ENCODE data around the gene NOL4L.

NOL4L gene

DNA sequence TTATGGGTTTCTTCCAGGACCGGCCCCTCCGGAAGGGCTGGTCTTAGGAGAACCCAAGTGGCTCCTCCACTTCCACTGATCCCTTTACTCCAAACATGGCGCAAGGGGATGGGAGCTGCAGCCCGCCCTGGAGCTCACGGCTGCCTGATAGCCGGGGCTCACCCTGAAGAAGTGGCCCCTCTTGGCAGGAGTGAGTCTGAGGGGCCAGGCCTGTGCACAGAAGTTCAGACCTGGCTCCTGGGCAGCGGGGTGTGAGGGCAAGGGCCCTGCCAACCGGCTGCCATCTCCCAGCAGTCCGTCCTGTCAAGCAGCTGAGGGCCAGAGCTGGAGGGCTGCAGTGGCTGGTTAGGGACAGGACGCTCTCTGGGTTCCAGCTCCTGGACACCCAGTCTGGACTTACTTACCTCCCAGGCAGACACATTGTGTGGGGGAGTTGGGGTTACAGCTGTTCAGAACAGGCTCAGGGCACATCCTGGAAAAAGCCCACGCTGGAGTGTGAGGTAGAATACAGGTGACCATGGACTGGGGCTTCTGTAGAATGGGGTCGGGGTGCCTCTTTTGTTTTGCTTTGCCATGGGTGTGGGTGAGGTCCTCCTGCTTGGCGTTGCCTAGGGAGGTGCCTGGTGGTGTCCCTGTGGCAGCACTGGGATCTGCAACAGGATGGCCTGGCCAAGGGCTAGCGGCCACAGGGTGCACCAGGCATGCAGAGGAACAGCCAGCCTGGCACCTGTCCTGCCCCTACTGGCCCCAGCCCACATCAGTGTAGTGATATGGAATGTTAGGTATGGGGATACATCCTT lies 138.6 kb downstream of the NOL4L start:
- Mint-ChIP-seq H3K4me1 (ENCODE audit: low read depth in 2 of 2) (peaks cover 16 to 41% of the 10 kb centered on the region in 2 donors), H3K9me3 (no peaks in the 10 kb centered on the region), H3K4me3 (no peak overlapping the region), H3K27ac (peak overlapping the region; percentile 63 to 91), H3K27me3 (no peaks in the 10 kb centered on the region), H3K36me3 (ENCODE audit: insufficient read depth) (peaks cover 50% of the 10 kb centered on the region)
- ATAC-seq (replicated peaks) (no peak), DNase-seq (no peak)

DNA sequence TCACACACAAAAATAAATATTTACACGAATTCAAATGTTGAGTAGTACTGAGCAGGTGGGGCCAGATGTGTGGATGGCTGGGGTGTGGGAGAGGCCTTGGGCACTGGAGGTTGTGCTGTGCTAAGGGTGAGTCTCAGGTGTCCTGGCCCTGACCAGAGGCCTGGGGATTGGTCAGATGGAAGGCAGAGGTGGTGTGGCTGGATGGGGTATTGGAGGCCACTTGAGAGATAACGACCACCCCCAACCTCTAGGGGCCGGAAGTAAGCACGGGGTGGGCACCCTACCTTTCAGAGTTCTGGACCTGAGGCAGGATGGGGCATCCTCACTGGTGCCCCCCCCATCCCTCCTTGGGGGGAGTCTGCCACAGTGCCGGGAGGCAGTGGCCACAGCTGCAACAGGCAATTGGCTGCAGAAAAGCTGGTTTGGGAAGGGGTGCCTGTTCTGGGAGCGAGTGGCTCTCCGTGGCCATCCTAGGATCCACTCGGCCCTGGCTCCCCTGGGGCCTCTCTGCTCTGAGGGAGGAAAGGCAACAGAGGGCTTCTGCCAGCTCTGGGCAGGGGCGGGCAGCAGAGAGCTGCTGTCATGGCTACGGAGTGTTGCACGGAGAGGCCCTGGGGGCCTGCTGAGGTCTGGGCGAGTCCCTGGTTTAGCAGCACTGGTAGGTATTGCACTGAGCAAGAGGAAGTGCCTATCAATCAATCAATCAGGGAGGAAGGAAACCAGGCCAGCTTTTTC lies 139.4 kb downstream of the NOL4L start:
- ATAC-seq (replicated peaks): peak; percentile 61
- H3K9me3 Mint-ChIP-seq: no peaks in the 10 kb centered on the region

DNA sequence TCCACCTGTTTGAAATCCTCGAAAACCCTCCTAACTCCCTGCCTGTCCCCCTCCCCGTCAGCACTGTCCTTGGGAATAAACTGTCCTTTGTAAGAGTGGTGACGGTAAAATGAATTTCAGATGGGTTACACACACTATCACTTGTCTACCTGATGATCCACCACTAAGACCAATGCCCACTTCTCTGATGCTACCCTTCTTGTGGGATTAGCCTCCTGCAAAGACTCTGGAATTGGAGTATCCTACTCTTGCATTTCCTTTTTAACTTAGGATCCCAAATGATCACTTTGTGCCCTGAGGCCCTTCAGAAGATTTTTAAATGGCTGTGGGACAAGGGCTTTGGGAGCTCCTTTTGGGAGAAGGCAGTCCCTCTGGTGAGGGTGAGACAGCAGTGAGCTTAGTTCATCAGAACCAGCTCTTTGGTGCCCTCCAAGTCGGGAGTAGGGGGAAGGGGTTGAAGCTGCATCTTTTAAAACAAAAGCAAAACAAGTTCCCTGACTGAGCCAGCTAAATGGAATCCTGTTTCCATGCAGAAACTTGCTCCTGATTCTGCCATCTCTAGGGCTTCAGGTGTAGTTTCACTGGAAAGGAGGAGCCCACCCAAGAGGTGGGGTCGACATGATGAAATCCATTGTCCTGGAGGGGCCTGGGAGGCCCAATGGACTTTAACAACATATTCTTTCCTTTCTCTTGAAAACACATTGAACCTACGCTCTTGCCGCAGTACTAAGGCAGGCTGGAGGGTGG lies 140.5 kb downstream of the NOL4L start:
- ATAC-seq (replicated peaks) (no peak), DNase-seq (no peak)
- peak overlapping the region; percentile 63 to 76 for H3K27ac Mint-ChIP-seq
- H3K4me1 Mint-ChIP-seq (ENCODE audit: low read depth in 2 of 2): peaks cover 21 to 39% of the 10 kb centered on the region in 2 donors
- H3K9me3 Mint-ChIP-seq: no peaks in the 10 kb centered on the region
- no peaks in the 10 kb centered on the region for H3K27me3 Mint-ChIP-seq
- H3K36me3 Mint-ChIP-seq (ENCODE audit: insufficient read depth): peaks cover 45% of the 10 kb centered on the region
- H3K4me3 Mint-ChIP-seq: no peak overlapping the region

More for the DNA sequence above, 139.4 kb downstream of the NOL4L start:
- H3K27me3 Mint-ChIP-seq: no peaks in the 10 kb centered on the region
- peaks cover 16 to 36% of the 10 kb centered on the region in 2 donors for H3K4me1 Mint-ChIP-seq (ENCODE audit: low read depth in 2 of 2)
- no peak for DNase-seq
- H3K4me3 Mint-ChIP-seq: no peak overlapping the region
- peaks cover 45% of the 10 kb centered on the region for H3K36me3 Mint-ChIP-seq (ENCODE audit: insufficient read depth)
- H3K27ac Mint-ChIP-seq: peak overlapping the region; percentile 63 to 76

DNA sequence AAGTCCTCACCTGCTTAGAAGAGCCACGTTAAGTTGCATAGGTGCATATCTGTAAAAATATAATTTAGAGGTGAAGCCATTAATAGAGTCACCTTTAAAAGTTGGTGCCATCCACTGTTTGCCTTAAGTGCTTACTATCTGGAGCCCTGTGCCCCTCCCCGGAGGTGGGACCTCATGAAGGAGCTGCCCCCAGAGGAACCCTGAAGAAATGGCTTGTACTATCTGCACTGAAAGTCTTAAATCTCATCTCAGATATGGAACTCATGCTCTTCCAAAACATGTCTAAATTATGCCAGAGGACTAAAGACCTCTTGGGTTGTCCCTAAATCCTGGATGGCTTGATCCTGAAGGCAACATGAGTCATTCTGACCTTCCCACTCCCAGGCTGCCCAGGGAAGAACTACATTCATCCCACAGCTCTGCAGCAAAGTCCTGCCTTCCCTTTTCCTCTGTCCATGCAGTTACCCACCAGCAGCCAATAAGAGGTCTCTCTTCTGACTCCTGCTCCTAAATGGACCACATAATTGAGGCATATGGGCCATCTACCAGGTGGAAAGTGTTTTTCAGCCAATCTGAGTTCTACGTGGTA lies 141.7 kb downstream of the NOL4L start:
- H3K4me1 Mint-ChIP-seq (ENCODE audit: low read depth in 2 of 2): peaks cover 17 to 37% of the 10 kb centered on the region in 2 donors
- peak; percentile 54 for ATAC-seq (replicated peaks)
- no peaks in the 10 kb centered on the region for H3K9me3 Mint-ChIP-seq
- H3K36me3 Mint-ChIP-seq (ENCODE audit: insufficient read depth): peaks cover 47% of the 10 kb centered on the region
- H3K4me3 Mint-ChIP-seq: no peak overlapping the region
- H3K27me3 Mint-ChIP-seq: no peaks in the 10 kb centered on the region
- H3K27ac Mint-ChIP-seq: peak overlapping the region; percentile 12 to 76
- DNase-seq: no peak

DNA sequence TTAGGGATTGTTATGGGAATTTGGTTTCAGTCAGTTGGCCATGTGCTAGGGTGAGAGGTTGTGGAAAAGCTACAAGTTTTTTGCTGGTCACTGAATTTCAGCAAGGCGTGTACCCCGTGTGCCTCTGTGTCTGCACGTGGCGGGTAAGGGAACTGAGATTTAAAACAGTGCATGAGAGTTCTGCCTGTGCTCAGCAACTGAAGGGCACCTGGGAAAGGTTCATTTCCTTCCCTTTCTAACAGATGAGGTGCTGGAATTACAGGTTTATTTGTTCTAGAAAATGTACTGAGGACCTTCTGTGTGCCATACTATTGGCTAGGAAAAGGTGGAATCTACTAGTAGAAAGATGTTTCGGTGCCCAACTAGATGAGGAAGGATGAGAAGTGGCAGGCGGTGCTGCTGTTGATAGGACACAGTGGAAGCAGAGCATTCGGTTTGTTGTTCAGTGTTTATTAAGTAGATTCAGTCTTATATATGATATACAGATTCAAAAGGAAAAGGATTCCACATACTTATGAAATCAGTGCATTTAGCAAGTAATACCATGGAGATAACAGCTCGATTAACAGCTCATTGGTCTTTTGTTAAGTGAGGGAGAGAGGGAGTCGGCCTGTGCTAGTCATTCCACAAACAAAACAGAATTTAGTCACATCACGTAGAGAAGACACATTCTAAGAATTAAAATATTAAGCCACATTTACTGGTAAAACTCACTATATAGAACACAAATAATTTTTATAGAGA lies 142.3 kb downstream of the NOL4L start:
- no peaks in the 10 kb centered on the region for H3K9me3 Mint-ChIP-seq
- DNase-seq (no peak), ATAC-seq (replicated peaks) (no peak)
- no peak overlapping the region for H3K4me3 Mint-ChIP-seq
- H3K36me3 Mint-ChIP-seq (ENCODE audit: insufficient read depth): peaks cover 49% of the 10 kb centered on the region
- H3K27ac Mint-ChIP-seq: peak overlapping the region; percentile 12 to 76
- H3K27me3 Mint-ChIP-seq: no peaks in the 10 kb centered on the region
- peaks cover 17 to 40% of the 10 kb centered on the region in 2 donors for H3K4me1 Mint-ChIP-seq (ENCODE audit: low read depth in 2 of 2)

DNA sequence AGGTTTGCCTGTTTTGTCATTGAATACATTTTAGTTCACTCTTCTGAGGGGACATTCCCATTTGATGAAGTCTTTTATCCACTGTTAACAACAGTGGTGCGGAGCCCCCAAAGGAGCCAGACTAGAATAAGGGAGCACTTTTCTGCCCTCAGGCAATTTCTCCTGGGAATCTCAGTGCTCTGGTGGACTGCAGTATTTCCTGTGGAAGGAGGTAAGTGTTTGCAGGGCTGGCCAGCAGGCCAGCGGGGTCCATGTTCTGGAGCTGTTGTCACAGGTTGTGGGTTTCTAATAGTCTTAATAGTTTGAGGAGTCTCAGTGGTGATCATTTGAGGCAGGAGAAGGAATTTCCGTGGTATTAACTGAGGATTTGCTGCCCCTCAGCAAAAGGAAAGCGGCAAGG lies 143.5 kb downstream of the NOL4L start:
- DNase-seq: no peak
- ATAC-seq (replicated peaks): no peak
- H3K27ac Mint-ChIP-seq: peak overlapping the region in 1 of 2 donors; percentile 63
- H3K27me3 Mint-ChIP-seq: no peaks in the 10 kb centered on the region
- H3K9me3 Mint-ChIP-seq: no peaks in the 10 kb centered on the region
- H3K36me3 Mint-ChIP-seq (ENCODE audit: insufficient read depth): peaks cover 43% of the 10 kb centered on the region
- H3K4me1 Mint-ChIP-seq (ENCODE audit: low read depth in 2 of 2): peaks cover 14 to 40% of the 10 kb centered on the region in 2 donors
- H3K4me3 Mint-ChIP-seq: no peak overlapping the region

DNA sequence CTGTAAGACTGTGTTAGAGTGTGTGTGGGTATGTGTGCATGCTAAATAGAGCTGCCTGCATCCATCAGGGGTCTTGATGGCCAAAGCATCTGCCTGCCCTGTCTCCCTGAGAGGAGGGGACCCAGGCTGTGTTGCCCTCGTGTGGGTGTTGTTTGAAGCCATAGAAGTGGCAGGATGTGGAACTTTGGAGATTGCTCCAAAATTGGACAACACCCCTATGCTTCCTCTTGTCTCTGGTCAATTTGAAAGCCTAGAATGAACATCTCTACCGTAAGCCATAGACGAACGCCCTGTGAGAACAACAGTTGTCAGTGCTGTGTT lies 144.4 kb downstream of the NOL4L start:
- ATAC-seq (replicated peaks) (no peak), DNase-seq (no peak)
- H3K27ac Mint-ChIP-seq: peak overlapping the region; percentile 17 to 88
- H3K4me1 Mint-ChIP-seq (ENCODE audit: low read depth in 2 of 2): peaks cover 14 to 37% of the 10 kb centered on the region in 2 donors
- no peaks in the 10 kb centered on the region for H3K9me3 Mint-ChIP-seq
- H3K27me3 Mint-ChIP-seq: no peaks in the 10 kb centered on the region
- peaks cover 45% of the 10 kb centered on the region for H3K36me3 Mint-ChIP-seq (ENCODE audit: insufficient read depth)
- H3K4me3 Mint-ChIP-seq: no peak overlapping the region

DNA sequence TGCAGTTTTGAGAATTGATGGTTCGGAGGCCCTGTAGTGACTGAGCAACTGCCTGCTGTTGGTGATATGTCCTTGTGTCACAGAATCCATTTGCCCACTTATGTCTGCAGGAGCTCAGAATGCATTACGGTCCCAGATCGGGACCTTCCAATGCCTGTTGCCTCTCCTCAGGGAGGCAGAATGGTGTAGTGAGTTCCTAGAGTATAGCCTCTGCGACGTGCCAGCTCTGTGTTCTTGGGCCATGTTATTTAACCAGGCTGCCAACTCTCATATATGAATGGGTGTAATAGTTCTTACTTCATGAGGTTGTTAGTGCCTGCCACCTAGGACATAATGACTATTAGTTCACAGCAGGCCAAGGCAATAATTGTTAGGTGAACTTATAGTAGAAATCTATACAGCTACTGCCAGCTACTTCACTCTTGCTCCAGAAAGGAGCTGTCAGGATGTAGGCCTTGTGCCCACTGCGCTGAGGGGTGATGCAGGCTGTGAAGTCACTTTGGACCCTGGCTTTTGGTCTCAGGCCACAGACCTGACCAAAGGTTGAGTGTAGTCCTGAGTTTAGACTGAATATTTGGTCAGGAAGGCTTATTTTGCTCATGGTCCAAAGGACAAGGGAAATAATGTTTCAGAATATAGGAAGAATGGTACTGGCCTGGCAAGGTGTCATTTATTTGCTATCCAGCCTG lies 144.9 kb downstream of the NOL4L start:
- peaks cover 10 to 32% of the 10 kb centered on the region in 2 donors for H3K4me1 Mint-ChIP-seq (ENCODE audit: low read depth in 2 of 2)
- no peak overlapping the region for H3K4me3 Mint-ChIP-seq
- no peaks in the 10 kb centered on the region for H3K27me3 Mint-ChIP-seq
- H3K9me3 Mint-ChIP-seq: no peaks in the 10 kb centered on the region
- peaks cover 43% of the 10 kb centered on the region for H3K36me3 Mint-ChIP-seq (ENCODE audit: insufficient read depth)
- no peak for ATAC-seq (replicated peaks)
- DNase-seq: no peak
- H3K27ac Mint-ChIP-seq: peak overlapping the region; percentile 17 to 88

DNA sequence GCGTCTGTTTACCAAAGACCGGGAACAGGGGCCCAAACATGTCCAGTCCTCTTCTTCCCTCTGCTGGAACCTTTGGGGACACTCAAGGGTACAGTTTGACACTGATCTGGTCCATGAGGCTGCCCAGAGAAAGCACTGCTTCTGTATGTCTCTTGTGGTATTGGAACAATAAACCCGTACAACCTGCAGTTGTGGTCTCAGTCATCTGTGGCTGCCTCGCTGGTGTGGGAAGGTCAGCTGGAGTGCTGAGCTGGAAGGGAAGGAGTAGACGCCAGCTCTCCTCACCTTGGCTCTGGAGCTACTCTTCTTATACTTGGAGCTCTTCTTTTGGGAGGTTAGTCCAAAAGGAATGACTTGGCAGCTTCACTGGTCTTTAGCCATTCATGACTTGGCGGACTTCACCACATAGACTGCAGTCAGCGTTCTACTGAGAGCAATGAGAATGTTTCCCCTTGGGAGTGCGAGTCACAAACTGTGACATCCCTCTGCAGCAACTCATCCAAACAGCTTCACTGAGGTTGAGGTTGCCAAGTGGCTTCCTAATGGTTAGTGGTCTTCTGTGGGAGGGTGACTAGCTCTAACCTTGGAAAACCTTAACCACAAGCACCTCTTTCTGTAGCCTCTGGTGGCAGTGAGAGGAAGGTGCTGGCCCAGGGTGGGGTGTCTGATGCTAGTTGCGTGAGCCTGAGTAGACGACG lies 145.9 kb downstream of the NOL4L start:
- Mint-ChIP-seq H3K4me3 (no peak overlapping the region), H3K4me1 (ENCODE audit: low read depth in 2 of 2) (peaks cover 8 to 30% of the 10 kb centered on the region in 2 donors), H3K36me3 (ENCODE audit: insufficient read depth) (peaks cover 46% of the 10 kb centered on the region), H3K27ac (peak overlapping the region; percentile 71 to 88), H3K27me3 (no peaks in the 10 kb centered on the region), H3K9me3 (no peaks in the 10 kb centered on the region)
- ATAC-seq (replicated peaks) (peak; percentile 51), DNase-seq (no peak)

DNA sequence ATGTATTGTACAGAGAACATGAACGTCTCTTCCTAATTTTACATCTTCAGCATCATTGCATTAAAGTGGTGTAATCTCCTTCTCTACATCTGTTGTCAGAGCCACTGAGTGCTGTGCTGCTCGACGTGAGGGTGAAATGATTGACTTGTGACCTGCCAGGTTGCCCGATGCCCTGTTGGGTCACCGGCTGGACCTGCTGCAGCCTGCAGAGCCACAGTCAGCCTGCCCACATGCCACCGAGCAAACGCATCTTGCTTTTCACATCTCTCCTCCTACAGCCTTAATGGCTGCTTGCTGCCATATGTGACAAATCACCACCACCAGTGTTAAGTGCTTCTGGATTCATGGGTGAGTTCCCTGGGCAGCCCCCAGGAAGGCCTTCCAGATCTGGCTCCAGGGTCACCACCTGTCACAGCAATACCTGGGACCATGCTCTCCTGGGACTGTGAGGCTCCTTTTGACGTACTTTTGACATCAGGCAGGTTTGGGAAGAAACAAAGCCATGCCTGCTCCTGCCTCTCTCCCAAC lies 146.7 kb downstream of the NOL4L start:
- H3K4me3 Mint-ChIP-seq: no peak overlapping the region
- no peaks in the 10 kb centered on the region for H3K9me3 Mint-ChIP-seq
- no peaks in the 10 kb centered on the region for H3K27me3 Mint-ChIP-seq
- H3K36me3 Mint-ChIP-seq (ENCODE audit: insufficient read depth): peaks cover 54% of the 10 kb centered on the region
- DNase-seq (no peak), ATAC-seq (replicated peaks) (no peak)
- peaks cover 8 to 24% of the 10 kb centered on the region in 2 donors for H3K4me1 Mint-ChIP-seq (ENCODE audit: low read depth in 2 of 2)
- H3K27ac Mint-ChIP-seq: peak overlapping the region in 1 of 2 donors; percentile 88

DNA sequence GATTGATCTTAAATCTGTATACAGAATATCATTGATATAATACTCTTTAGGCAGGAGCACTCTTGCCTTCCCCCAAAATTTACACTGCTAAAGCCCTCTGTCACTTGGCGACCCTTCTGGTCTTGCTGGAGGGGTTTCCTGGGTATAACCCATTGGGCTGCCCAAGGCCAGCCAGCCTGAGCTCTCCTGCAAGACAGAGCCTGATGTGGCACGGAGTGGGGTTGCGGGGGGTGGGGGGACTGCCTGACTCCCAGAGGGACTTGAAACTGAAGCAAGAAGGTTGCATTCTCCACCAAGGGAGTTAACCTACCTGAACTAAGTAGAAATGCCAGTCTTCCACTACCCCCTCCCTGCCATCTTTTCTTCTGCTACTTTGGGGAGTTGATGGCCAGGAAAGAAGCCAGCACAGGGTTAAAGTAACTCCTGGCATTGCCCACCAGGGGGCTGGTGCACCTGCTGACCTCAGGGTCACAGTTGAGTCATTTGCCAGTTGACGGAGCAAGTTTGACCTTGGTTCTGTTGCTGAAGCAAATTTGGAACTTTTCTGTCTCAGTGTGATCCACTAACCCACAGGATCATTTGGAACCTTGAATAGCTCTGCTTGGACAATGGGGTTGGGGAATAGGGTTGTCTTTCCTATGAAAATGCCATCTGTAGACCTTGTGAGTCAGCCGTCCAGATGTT lies 147.6 kb downstream of the NOL4L start:
- peaks cover 54% of the 10 kb centered on the region for H3K36me3 Mint-ChIP-seq (ENCODE audit: insufficient read depth)
- DNase-seq: no peak

More for the DNA sequence above, 147.6 kb downstream of the NOL4L start:
- H3K27ac Mint-ChIP-seq: no peak overlapping the region
- H3K27me3 Mint-ChIP-seq: no peaks in the 10 kb centered on the region
- H3K4me1 Mint-ChIP-seq (ENCODE audit: low read depth in 2 of 2): peaks cover 5 to 19% of the 10 kb centered on the region in 2 donors
- no peak overlapping the region for H3K4me3 Mint-ChIP-seq
- no peak for ATAC-seq (replicated peaks)
- no peaks in the 10 kb centered on the region for H3K9me3 Mint-ChIP-seq

All from effector memory CD8-positive, alpha-beta T cell (primary cell).